ENCODE data around the gene SUPT20H.
"Not testable (repeated sequence)": the region's sequence is repeated elsewhere in the genome, so short reads cannot be mapped to it uniquely, and the experiment has no call there.

Gene SUPT20H

DNA sequence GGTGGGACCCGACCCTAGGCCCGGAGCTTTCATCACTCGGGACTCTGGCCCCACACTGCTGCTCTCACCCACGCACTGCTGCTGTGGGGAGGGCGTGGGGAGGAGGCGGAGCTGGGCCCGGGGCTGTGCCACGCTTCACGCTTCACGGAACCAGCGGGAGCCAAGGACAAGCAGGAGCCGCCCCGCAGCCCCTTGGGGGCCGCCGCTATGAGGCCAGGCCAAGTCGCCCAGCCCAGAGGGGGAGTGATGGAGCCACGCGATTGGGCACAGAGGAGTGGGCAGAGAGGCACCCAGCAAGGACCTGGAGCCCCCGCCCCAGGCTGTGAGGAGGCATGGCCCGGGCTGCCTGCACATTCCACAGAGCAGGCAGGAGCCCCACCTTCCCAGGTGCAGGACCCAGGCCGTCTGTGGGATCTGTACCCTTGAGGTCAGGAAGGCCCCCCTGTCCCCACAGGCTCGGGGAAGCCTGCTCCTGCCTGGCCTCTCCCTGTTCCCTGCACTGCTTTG, 10.2 kb upstream of the SUPT20H start:
- DNase-seq, result no peak

DNA sequence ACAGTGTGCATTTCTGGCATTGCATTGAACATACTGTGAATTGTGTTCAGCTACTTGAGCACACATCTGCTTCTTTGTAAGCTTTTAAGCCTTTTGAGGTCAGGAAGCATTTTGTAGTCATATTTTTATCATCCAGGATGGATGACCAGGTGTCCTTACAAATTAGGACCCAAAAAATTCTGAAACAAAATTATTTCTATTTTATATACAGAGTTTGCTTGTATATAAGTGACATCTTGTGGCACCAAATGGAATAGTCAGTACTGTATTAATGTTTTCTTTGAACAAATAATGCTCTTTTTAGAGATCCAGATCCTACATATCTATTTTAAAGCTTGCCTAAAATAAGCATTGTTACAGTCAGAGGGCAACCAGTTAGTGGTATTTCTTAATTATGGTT, 9.5 kb upstream of the SUPT20H start:
- DNase-seq, result no peak

DNA sequence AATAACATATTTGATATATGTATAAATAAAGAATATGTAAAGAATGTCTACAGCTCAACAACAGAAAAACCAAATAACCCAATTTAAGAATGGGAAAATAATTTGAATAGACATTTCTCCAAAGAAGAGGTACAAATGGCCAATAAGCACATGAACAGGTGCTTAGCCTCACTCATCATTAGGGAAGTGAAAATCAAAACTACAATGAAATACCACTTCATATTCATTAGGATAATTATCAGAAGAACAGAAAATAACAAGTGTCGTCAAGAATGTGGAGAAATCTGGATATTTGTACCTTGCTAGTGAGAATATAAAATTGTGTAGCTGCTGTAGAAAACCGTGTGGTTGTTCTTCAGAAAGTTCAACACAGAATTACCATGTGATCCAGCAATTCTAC, 8.4 kb upstream of the SUPT20H start:
- no peak for DNase-seq

DNA sequence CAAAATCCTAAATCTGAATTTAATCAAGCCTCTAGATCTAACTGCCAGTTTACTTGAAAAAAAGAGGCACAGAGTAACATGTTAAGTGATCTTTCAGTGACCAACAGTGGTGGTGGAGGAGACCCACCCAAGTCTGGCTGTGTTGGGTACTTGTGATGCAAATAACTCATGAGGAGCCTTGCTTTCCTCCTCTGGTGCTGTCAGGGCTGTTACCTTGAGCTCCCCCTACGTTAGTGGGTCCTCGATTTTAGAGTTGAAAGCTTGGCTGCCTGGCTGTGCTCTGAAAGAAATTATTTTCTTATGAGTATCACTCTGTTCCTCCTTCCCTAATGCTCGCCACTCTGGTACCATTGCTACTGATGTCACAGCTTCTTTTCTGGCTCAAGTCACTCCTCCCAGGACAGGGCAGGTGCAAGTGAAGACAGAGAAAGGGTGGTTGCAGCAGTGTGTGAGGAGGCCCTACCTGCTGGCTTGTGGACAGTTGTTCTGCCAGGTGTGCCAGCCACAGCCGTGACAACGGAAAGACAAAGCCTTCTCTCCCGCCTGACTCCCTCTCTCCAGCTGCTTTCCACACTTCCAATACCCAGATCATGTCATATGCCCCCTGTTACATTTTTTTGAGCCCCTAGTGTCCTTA, 6.5 kb upstream of the SUPT20H start:
- no peak for DNase-seq

DNA sequence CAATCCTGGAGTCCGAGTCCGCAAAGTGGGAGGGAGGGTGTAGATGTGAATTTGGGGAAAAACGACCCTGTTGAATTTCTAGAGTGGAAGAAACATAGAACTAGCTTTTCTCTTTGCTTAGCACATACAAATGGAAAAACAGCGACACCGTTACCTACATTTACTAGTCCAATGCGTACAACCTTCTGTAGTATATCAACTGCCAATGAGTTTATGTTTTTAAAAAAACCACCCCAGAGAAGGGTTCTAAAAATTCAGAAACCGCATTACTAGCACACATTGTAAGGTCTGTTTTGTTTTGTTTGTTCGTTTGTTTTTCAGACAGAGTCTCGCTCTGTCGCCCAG, 332 bp upstream of the SUPT20H start:
- DNase-seq, result no peak

DNA sequence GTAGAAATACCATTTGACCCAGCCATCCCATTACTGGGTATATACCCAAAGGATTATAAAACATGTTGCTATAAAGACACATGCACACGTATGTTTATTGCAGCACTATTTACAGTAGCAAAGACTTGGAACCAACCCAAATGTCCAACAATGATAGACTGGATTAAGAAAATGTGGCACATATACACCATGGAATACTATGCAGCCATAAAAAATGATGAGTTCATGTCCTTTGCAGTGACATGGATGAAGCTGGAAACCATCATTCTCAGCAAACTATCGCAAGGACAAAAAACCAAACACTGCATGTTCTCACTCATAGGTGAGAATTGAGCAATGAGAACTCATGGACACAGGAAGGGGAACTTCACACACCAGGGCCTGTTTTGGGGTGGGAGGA, 3.3 kb downstream of the SUPT20H start:
- DNase-seq, result not testable (repeated sequence)

DNA sequence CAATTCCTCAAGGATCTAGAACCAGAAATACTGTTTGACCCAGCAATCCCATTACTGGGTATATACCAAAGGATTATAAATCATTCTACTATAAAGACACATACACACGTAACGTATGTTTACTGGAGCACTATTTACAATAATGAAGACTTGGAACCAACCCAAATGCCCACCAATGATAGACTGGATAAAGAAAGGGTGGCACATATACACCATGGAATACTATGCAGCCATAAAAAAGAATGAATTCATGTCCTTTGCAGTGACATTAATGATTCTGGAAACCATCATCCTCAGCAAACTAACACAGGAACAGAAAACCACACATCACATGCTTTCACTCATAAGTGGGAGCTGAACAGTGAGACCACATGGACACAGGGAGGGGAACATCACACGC, 6.4 kb downstream of the SUPT20H start:
- not testable (repeated sequence) for DNase-seq

DNA sequence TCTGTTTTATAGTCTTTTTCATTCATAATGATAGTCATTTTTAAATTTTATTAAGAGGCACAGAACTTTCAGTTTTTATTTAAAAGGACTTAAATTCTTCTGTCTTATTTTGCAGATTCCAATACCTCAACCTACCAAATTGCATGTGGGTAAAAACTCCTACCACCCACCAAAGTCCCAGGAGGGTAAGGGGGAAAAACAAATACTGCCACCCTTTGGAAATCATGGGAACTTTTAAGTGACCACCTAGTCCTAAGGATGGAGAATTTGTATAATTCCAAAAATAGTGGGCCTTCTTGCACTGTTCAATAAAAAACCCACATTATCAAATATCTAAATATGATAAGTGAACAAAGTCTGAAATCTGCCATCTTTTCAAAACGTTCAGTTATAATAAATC, 9.7 kb downstream of the SUPT20H start:
- no peak for DNase-seq

DNA sequence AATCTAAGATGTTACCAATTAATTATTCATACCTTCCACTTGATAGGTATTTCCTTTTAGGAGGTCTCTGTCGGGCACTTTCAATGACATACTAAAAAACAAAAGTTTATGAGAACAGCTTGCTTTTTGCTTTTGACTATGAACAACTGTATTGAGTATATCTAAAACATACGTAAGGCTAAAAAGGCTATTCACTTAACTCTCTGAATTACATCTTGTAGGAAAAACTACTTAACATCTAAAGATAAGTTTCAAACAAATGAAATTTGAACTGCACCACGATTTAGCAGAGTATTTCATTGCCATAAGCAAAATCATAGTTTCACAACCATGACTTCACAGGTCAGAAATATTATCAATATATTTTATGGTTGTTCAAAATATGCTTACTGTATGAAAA, 11.6 kb downstream of the SUPT20H start:
- no peak for DNase-seq

DNA sequence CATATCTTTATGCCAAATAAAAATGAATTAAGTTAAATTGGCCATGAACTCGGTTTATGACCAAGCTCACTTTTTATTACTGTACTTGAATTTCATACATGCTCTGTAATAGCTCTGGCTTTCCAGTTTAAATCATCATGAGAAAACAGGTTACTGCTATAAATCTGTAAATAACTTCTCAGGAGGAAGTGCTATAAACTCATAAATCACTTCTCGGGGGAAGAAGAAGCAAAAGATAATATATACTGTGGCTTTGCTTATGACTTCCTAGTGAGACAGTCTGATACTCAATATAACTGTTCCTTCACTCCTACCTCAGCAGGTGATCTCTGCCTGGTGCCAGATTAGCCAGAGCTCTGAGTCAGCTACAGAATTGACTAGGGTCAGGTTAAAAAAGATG, 12.5 kb downstream of the SUPT20H start:
- no peak for DNase-seq

DNA sequence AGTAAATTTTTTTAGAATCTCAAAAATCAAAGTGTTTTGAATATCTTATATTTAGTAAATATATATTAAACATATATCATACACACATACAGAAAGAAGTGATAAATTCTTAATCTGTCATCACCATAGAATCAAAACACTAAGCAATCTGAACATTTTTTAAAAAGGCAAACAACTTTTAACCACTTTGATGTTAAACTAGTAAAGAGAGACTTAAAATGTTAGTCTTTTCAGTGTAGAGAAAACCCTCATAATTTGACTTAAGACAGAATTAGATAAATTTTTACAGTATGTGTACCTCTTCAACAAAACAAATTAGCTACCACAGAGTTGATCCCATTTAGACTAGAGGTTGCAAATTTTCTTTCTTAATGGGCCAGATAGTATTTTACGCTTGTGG, 13.4 kb downstream of the SUPT20H start:
- no peak for DNase-seq

DNA sequence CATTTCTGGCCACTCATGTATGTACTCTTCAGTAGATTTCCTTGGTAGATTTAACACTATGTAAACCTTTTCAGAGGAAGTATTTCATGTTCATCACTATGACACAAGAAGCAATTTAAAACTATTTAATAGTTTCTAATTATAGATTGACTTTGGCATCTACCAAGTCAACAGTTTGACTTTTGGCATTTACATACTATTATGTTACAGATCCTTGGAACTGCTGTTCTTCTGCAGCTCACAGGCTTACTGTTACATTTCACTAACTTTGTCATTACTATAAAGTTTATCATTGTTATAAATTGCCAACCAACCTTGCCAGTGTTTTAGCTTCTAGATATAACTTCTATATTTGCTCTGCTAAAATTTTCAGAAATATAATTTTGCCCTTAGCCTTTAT, 18.7 kb downstream of the SUPT20H start:
- DNase-seq, result no peak

DNA sequence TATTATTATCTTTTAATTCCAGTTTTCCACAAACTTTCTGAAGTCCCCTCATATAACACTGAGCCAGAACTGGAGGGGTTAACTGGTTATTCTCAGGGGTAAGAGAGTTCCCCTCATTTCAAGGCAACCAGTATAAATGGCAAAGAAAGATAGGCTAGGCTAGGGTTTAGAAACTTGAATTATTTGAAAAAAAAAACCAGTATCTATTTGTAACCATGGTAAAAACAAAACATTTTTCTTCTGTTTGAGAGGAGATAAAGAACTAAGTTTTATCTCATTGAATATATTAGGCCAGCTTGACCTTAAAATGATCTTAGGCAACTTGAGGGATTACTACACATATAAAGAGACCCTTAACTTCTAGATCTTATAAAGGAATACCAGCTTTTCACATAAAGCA, 19.6 kb downstream of the SUPT20H start:
- no peak for DNase-seq

DNA sequence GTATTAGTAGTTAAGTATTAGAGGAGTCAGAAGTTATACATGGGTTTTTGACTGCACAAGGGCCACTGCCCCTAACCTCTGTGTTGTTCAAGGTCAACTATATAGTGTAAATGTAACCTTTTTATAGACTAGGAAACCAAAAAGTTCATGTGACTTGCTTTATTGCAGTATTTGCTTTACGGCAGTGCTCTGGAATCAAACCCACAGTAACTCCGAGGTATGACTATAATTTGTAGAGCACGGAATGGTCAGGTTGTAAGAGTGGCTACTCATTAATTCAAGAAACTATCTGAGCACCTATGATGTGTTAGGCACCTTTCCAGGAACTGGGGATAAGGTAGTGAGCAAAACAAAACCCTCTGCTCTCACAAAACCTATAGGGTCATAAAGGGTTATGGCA, 22.2 kb downstream of the SUPT20H start:
- DNase-seq, result no peak

DNA sequence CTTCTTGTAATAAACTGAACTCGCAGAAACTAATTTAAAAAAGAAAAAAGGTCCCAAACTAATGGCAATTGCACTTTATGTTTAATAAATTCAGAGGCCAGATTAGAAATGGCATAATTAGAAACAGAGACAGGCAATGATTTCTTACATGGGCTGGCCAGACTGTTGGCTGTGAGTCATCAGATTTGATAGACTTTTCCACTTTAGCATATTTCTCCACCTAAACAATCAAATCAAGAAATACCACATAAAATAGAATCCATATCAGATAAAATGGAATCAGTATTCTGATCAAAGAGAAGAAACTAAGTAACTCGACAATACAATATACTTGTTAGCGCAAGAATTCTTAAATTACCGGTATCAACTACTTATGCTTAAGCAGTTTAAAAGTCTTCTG, 29.9 kb downstream of the SUPT20H start:
- DNase-seq, result no peak

DNA sequence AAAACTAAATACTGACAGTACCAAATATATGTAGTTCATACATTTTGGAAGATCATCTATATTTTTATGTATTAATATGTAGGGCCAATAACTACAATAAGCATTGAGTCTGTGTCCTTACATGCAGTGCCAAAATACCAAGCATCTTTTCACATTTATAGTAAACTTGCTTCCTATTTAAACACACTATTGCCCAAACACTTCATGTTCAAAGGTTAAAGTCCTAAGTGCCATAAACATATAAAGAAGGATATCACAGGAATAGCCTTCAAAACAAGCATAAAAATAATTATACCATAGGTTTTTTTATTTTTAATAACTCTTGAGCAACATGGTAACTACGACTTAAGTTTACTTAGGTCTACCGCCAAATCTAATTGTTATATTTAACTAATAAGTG, 31.8 kb downstream of the SUPT20H start:
- DNase-seq, result no peak

DNA sequence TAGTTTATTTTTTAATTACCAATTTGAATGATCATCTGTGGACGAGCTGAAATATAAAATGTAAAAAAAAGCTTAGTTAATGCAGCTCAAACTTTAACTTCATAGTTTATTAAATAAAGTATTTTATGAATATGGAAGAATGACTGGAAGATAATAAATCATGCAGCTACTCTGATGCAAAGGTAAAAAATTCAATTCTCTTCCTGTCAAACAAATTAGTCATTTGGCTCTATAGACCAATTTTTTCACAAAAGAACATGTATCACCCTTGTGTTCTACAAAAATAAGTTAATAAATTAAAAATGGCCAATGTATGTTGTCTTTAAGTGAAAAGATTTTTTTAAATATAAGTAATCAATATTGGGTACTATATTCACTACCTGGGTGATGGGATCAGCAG, 32.7 kb downstream of the SUPT20H start:
- no peak for DNase-seq

DNA sequence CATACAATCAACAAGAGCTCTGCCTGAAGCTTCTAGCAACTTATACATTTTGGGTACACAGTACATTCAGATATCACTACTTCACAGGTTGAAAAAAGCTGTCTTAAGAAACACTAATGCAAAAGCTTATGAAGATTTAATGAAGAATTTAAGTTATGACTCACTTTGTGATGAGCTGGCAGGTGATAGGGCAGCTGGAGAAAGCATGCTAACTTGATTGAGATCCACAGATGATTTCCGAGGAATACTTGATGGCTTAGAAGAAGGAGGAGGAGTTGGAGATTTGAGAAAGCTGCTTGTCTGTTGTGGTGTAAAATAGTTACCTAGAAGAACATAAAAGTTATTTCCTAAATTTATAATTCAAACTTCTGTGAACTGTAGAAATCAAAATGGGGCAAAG, 35.6 kb downstream of the SUPT20H start:
- DNase-seq, result no peak

DNA sequence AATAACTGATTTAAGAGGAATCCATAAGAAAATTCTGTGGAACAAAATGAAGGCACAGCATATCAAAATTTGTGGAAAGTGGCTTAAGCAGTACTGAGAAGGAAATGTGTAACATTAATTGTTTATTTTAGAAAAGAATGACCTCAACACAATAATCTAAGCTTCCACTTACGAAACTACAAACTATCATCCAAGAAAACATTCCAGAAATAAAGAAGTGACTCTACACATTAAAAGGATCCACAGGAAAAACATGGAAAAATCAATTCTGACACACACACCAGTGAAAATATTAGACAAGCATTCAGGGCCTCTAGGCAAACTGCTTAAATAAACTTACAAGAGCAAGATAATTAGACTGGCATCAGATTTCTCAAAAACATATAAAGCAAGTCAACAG, 44.9 kb downstream of the SUPT20H start:
- DNase-seq, result no peak

DNA sequence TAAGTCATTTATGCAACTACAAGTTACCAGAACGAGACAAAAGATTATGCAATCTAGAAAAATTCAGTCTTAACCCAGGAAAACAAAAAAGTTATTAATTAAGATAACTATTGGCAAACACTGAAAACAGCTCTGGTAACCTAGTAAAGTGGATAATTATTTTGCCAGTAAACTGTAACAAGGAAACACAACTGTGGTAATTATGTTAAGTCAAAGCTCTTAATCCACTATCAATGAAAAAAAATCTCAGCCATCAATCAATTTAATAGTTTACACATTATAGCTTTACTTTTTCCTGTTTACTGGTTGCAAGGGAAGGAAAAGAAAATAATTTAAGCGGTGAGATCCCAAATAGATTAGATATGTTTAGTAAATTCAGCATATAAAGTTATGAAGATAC, 47.7 kb downstream of the SUPT20H start:
- no peak for DNase-seq

DNA sequence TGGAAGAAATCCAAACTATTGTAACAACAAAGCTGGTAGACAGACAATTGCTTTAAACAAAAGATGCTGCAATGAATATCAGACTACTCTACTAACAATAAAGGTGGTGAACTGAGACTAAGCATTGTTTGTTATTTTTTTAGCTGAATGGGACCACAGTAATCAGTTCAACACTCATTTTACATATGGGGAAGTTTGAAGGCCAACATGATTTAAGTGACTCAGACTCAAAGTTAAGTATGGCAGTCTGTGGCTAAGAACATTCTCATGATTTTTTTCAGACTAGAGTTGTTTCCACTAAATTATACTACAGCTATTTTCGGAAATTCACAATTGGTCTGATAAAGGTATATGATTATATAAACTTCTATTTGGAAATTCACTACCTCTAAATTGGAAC, 48.5 kb downstream of the SUPT20H start:
- DNase-seq, result no peak

DNA sequence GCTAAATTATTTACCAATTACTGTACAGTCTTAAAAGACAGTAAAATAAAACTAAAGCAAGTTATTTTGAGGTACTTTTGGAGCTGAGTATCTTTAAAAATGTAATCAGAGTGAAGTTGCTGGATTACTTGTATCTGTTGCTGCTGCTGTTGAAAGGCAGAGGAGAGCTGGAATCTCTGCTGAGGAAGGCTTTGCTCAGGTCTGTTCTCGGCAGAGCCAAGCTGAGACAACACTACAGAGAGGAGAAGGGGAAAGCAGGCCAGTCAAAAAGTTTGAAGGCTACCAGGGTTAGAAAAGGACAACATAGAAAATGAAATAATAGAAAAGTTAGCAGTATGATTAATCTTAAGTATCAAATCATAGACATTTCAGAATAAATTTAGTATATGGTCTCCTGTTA, 49.1 kb downstream of the SUPT20H start:
- no peak for DNase-seq

DNA sequence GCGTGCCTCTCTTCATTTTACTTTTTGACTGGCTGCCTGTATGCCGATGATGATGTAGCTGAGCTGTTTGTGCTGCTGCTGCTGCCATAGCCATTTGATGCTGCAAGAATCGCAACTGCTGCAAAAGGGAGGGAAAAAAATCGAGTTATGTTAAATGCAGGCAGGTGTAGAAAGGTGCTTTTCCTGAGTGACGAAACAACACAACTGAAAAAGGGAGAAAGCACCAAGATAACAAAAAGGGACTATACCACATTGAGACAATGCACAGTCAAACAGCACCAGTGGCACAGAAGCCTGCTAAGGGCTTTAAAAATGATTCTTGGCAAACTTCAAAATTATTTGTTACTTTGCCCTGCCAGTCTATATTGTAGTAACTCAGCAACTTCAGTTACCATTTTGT, 49.8 kb downstream of the SUPT20H start:
- no peak for DNase-seq

DNA sequence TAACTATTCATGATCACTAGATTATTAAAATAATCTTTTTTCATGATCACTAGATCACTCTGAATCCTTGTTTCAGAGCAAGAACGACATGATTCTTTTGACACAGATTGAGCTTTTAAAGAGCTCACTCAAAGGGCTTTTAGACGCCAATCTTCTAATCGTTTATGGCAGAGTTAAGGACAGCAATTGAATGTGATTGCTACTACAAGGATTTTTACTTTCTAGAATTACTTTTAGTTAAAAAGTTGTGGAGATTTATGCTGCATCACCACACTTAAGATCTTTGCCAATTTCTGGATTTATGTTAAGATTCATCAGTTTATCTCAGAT, 57.6 kb downstream of the SUPT20H start:
- DNase-seq, result no peak

DNA sequence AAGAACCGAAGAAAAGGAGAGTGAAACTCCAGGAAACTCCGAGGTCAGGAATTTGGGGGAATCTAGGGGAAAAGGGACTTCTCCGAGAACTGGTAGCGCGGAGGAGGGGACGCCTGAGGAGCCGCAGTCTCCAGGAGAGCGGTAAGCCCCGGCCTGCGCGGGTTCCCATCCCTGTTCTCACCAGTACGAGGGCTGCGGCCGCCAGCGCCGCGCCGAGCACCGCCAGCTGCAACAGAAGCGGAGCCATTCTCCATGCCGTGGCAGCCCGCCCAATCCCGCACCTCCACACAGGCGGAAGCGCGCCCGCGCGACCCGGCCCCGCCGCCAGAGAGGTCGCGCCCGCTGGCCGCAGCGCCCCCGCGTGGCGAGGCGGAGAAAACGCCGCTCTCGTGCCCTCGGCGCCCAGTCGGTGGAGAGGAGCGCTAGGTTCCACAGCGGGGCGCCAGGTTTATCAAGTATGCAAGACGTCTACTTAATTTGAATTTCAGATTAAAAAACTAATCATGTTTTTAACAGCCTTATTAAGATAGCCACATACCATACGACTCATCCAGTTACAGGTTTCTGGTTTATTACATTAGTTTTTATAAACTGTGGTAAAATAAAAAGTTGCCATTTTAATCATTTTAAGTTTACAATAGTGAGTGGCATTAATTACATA, 60.3 kb downstream of the SUPT20H start, which contains the start of gene ALG5:
Gene ALG5, minus strand, starts transcription at position 287 of the 661 bp plus-strand sequence. Its CDS starts 40 bp downstream, at position 247.
- DNase-seq, result peak; percentile 93

All from CD4-positive, alpha-beta T cell treated with Interleukin-4 for 4 hours (primary cell).